HUDEP-2 (cell line): ENCODE measurements around the gene DPF3.

Experiments used
- DNase-seq, 76 experiments: peaks; one replicate each; lab custom pipeline; 2025; ENCODE audit not compliant: unreplicated experiment in 76 of 76; lab: John Stamatoyannopoulos, UW

The DPF3 gene

GRCh38 chr14:72845196-72845595 is 48.7 kb downstream of the DPF3 start:
- no peak for DNase-seq

GRCh38 chr14:72844524-72844923 is 49.4 kb downstream of the DPF3 start:
- no peak for DNase-seq

- no peak for DNase-seq
Observed at GRCh38 chr14:72839753-72840607, 53.9 kb downstream of the DPF3 start.

- DNase-seq, result no peak
Observed at GRCh38 chr14:72839351-72839750, 54.5 kb downstream of the DPF3 start.

- DNase-seq, result no peak
Observed at GRCh38 chr14:72836085-72836484, 57.8 kb downstream of the DPF3 start.

GRCh38 chr14:72833174-72833573 is 60.7 kb downstream of the DPF3 start:
- DNase-seq, result no peak

GRCh38 chr14:72830786-72831594 is 62.9 kb downstream of the DPF3 start:
- DNase-seq, result no peak

GRCh38 chr14:72830356-72830755 is 63.5 kb downstream of the DPF3 start:
- no peak for DNase-seq

GRCh38 chr14:72828604-72829003 is 65.3 kb downstream of the DPF3 start:
- no peak for DNase-seq

GRCh38 chr14:72826039-72826438 is 67.9 kb downstream of the DPF3 start:
- DNase-seq, result peak in 63 of 76 experiments; percentile 5 to 84 (median 35)

GRCh38 chr14:72825486-72825885 is 68.4 kb downstream of the DPF3 start:
- DNase-seq, result peak in 7 of 76 experiments; percentile 14 to 46 (median 30)

GRCh38 chr14:72824051-72824450 is 69.8 kb downstream of the DPF3 start:
- no peak for DNase-seq

- peak in 74 of 76 experiments; percentile 30 to 89 (median 74) for DNase-seq
Observed at GRCh38 chr14:72822946-72823611, 70.8 kb downstream of the DPF3 start.

- no peak for DNase-seq
Observed at GRCh38 chr14:72818998-72819397, 74.9 kb downstream of the DPF3 start.

- no peak for DNase-seq
Observed at GRCh38 chr14:72816287-72816686, 77.6 kb downstream of the DPF3 start.

- no peak for DNase-seq
Observed at GRCh38 chr14:72815430-72815829, 78.5 kb downstream of the DPF3 start.

GRCh38 chr14:72812292-72812851 is 81.5 kb downstream of the DPF3 start:
- no peak for DNase-seq

GRCh38 chr14:72810201-72810600 is 83.7 kb downstream of the DPF3 start:
- no peak for DNase-seq

- DNase-seq, result no peak
Observed at GRCh38 chr14:72809063-72809462, 84.8 kb downstream of the DPF3 start.

GRCh38 chr14:72808564-72808963 is 85.3 kb downstream of the DPF3 start:
- DNase-seq, result no peak

GRCh38 chr14:72802588-72802946 is 91.3 kb downstream of the DPF3 start:
- no peak for DNase-seq
